ENCODE results near the gene GRIN3B.
A peak's percentile ranks its signal among the peaks of the same experiment; 100 is the strongest.
"Not testable (repeated sequence)": the region's sequence is repeated elsewhere in the genome, so short reads cannot be mapped to it uniquely, and the experiment has no call there.

Gene GRIN3B

GRCh38 chr19:1020868-1021425 lies 20.7 kb downstream of the GRIN3B start, which contains the start of gene TMEM259:
Gene TMEM259 (minus strand): TSS chr19:1021123. CDS start chr19:1020996, 127 bp downstream.
- no peak for TF ChIP-seq PPARA (CRISPR knock-in tag; IDR thresholded peaks at IDR 0.05; ENCODE audit: borderline replicate concordance)
- TF ChIP-seq ZNF8 (CRISPR knock-in tag; IDR thresholded peaks at IDR 0.05), result no peak
- no peak for TF ChIP-seq GLIS3 (CRISPR knock-in tag; IDR thresholded peaks at IDR 0.05)
- TF ChIP-seq CREB5 (CRISPR knock-in tag; IDR thresholded peaks at IDR 0.05; ENCODE audit: low read depth), result no peak
- no peak for TF ChIP-seq TSHZ2 (CRISPR knock-in tag; IDR thresholded peaks at IDR 0.05)
- TF ChIP-seq POU6F1 (CRISPR knock-in tag; IDR thresholded peaks at IDR 0.05; ENCODE audit: borderline replicate concordance, low read depth), result no peak
- TF ChIP-seq CSRNP3 (CRISPR knock-in tag; IDR thresholded peaks at IDR 0.05), result no peak
- no peak for TF ChIP-seq TOX (CRISPR knock-in tag; IDR thresholded peaks at IDR 0.05; ENCODE audit: borderline replicate concordance)
- no peak for TF ChIP-seq BACH2 (CRISPR knock-in tag; IDR thresholded peaks at IDR 0.05; ENCODE audit: borderline replicate concordance)
- TF ChIP-seq RARB (CRISPR knock-in tag; IDR thresholded peaks at IDR 0.05), result no peak
- no peak for TF ChIP-seq ZC3H10 (CRISPR knock-in tag; IDR thresholded peaks at IDR 0.05)
- peak; percentile 90 for ATAC-seq

GRCh38 chr19:1023883-1024188 lies 23.6 kb downstream of the GRIN3B start:
- not testable (repeated sequence) for ATAC-seq

GRCh38 chr19:1025080-1025479 lies 24.9 kb downstream of the GRIN3B start:
- not testable (repeated sequence) for ATAC-seq
- TF ChIP-seq ZFP3 (CRISPR knock-in tag; IDR thresholded peaks at IDR 0.05), result peak; percentile 94

- peak; percentile 64; the same call in 1 of the 2 replicates for TF ChIP-seq PATZ1 (CRISPR knock-in tag; IDR thresholded peaks at IDR 0.05; ENCODE audit: borderline replicate concordance)
- no peak for TF ChIP-seq ZFP30 (CRISPR knock-in tag; IDR thresholded peaks at IDR 0.05)
- TF ChIP-seq ZFP3 (CRISPR knock-in tag; IDR thresholded peaks at IDR 0.05), result peak; percentile 100
- no peak for TF ChIP-seq BACH2 (CRISPR knock-in tag; IDR thresholded peaks at IDR 0.05; ENCODE audit: borderline replicate concordance)
- TF ChIP-seq ZNF8 (CRISPR knock-in tag; IDR thresholded peaks at IDR 0.05), result no peak
- ATAC-seq, result peak; percentile 85
Observed at GRCh38 chr19:1025960-1026782, 26.0 kb downstream of the GRIN3B start, which contains the start of gene CNN2. Gene CNN2 (plus strand): TSS chr19:1026608. CDS start chr19:1026662, 54 bp downstream.
